Measurements from ENCODE around the gene NAT10. TPM values are rescaled to one million over a fixed set of nuclear protein-coding genes. Genes with fewer than 3 reads are reported as not detected.
"Not testable (repeated sequence)": the region's sequence is repeated elsewhere in the genome, so short reads cannot be mapped to it uniquely, and the experiment has no call there.

Gene NAT10
- total RNA-seq, 1 experiment from 2014 or later = 91.4 TPM

GRCh38 chr11:34086554-34087283 lies 18.7 kb upstream of the NAT10 start:
- H3K27me3 Mint-ChIP-seq (ENCODE audit: insufficient read depth, unreplicated experiment) = no peaks in the 10 kb centered on the region
- POLR2A ChIA-PET = no interaction called here
- Histone ChIP-seq H3K27me3 (replicated peaks; ENCODE audit: control insufficient read depth, insufficient read depth, low read length) (no peaks in the 10 kb centered on the region), H3K36me3 (ENCODE audit: control insufficient read depth, insufficient read depth, low read length) (peaks cover 7% of the 10 kb centered on the region), H3K4me1 (no peaks in the 10 kb centered on the region), H3K4me3 (ENCODE audit: low read depth, low read length) (no peak overlapping the region), H3K9me3 (no peaks in the 10 kb centered on the region)
- H3K27ac Mint-ChIP-seq (ENCODE audit: unreplicated experiment) = no peak overlapping the region
- BruUV-seq (replicated peaks) = no TSS peak
- H3K4me3 Mint-ChIP-seq (ENCODE audit: unreplicated experiment) = no peak overlapping the region
- H3K9me3 Mint-ChIP-seq (ENCODE audit: unreplicated experiment) = no peaks in the 10 kb centered on the region
- intact Hi-C loops (cut with micrococcal nuclease; ENCODE audit: unreplicated experiment) = no loop called here
- CTCF ChIA-PET = no interaction called here
- TF ChIP-seq CTCF (IDR thresholded peaks at IDR 0.05; ENCODE audit: insufficient read depth in 1 of 2, low read depth in 1 of 2, low read length in 1 of 2, severe bottlenecking in 1 of 2, unreplicated experiment in 1 of 2) = no peak
- H3K36me3 Mint-ChIP-seq (ENCODE audit: insufficient read depth, unreplicated experiment) = peaks cover 92% of the 10 kb centered on the region
- H3K4me1 Mint-ChIP-seq (ENCODE audit: low read depth, unreplicated experiment) = peaks cover 7% of the 10 kb centered on the region
- DNase-seq = no peak

DNA sequence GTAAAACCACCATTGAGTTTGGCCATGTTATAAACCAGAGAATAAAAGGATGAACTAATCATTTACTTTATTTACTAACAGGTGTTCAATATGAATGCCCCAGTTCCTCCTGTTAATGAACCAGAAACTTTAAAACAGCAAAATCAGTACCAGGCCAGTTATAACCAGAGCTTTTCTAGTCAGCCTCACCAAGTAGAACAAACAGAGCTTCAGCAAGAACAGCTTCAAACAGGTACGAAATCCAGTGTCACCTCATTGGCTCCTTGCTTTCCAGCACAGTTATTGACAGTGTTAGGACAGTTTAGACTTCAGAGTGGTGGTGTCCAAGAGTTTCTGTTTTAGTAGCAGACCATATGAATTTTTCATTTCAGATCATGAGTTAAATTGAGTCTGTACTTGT lies 13.6 kb upstream of the NAT10 start:
- no peak for DNase-seq
- CTCF ChIA-PET = no interaction called here
- Mint-ChIP-seq H3K36me3 (ENCODE audit: insufficient read depth, unreplicated experiment) (peaks cover 88% of the 10 kb centered on the region), H3K27me3 (ENCODE audit: insufficient read depth, unreplicated experiment) (no peaks in the 10 kb centered on the region), H3K4me3 (ENCODE audit: unreplicated experiment) (no peak overlapping the region), H3K9me3 (ENCODE audit: unreplicated experiment) (no peaks in the 10 kb centered on the region), H3K4me1 (ENCODE audit: low read depth, unreplicated experiment) (no peaks in the 10 kb centered on the region), H3K27ac (ENCODE audit: unreplicated experiment) (no peak overlapping the region)
- intact Hi-C loops (cut with micrococcal nuclease; ENCODE audit: unreplicated experiment) = no loop called here
- no peaks in the 10 kb centered on the region for H3K27me3 ChIP-seq (replicated peaks; ENCODE audit: control insufficient read depth, insufficient read depth, low read length)
- POLR2A ChIA-PET = no interaction called here
- no peak for TF ChIP-seq CTCF (IDR thresholded peaks at IDR 0.05; ENCODE audit: insufficient read depth in 1 of 2, low read depth in 1 of 2, low read length in 1 of 2, severe bottlenecking in 1 of 2, unreplicated experiment in 1 of 2)
- no peaks in the 10 kb centered on the region for H3K4me1 ChIP-seq
- no TSS peak for BruUV-seq (replicated peaks)
- H3K36me3 ChIP-seq (ENCODE audit: control insufficient read depth, insufficient read depth, low read length) = peaks cover 1% of the 10 kb centered on the region
- H3K4me3 ChIP-seq (ENCODE audit: low read depth, low read length) = no peak overlapping the region
- no peaks in the 10 kb centered on the region for H3K9me3 ChIP-seq

DNA sequence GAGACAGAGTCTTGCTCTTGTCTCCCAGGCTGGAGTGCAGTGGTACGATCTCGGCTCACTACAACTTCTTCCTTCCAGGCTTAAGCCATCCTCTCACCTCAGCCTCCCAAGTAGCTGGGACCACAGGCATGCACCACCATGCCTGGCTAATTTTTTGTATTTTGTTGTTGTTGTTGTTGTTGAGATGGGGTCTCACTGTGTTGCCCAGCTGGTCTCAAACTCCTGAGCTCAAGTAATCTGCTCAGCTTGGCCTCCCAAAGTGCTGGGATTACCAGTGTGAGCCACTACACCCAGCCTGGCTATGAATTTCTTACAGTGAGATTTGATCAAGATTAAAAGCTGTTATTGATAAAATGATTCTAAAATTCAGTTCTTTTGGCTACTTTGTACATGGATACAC lies 10.5 kb upstream of the NAT10 start:
- H3K4me1 ChIP-seq; H3K9me3 ChIP-seq; POLR2A ChIA-PET; H3K9me3 Mint-ChIP-seq (ENCODE audit: unreplicated experiment); CTCF ChIA-PET; H3K4me3 Mint-ChIP-seq (ENCODE audit: unreplicated experiment); H3K4me1 Mint-ChIP-seq (ENCODE audit: low read depth, unreplicated experiment); DNase-seq; BruUV-seq (replicated peaks); intact Hi-C loops (cut with micrococcal nuclease; ENCODE audit: unreplicated experiment); H3K4me3 ChIP-seq (ENCODE audit: low read depth, low read length); H3K27me3 ChIP-seq (replicated peaks; ENCODE audit: control insufficient read depth, insufficient read depth, low read length); H3K27ac Mint-ChIP-seq (ENCODE audit: unreplicated experiment); H3K27me3 Mint-ChIP-seq (ENCODE audit: insufficient read depth, unreplicated experiment); H3K36me3 ChIP-seq (ENCODE audit: control insufficient read depth, insufficient read depth, low read length): not testable (repeated sequence)
- H3K36me3 Mint-ChIP-seq (ENCODE audit: insufficient read depth, unreplicated experiment) = peaks cover 91% of the 10 kb centered on the region

Measured in Caco-2 (cell line).